Transverse colon (tissue), 3 donors: ENCODE measurements around the gene STAB2.

Experiments used
- CTCF ChIP-seq, 5 experiments: fragments of 200-600 bp in 3 of 5; fragments of 450-650 bp in 2 of 5; sonication (generic) in 3 of 5; IDR thresholded peaks; 1 replicate in 2 of 5; 2 replicates in 3 of 5; pipeline ENCODE4 v1.5.1; 2016 to 2017; ENCODE audit warnings: antibody characterized with exemption in 5 of 5, inconsistent platforms in 3 of 5, mild to moderate bottlenecking in 2 of 5, moderate library complexity in 1 of 5
- POLR2A ChIP-seq: fragments of 450-650 bp; IDR thresholded peaks from one replicate; pipeline ENCODE4 v1.6.1; 2016; ENCODE audit warnings: antibody characterized with exemption, mild to moderate bottlenecking, moderate library complexity

GRCh38 chr12:103803847-103804246, 216.8 kb downstream of the STAB2 start:
- TF ChIP-seq CTCF (IDR thresholded peaks at IDR 0.05) = no peak
- TF ChIP-seq POLR2A = no peak
